ENCODE data around the gene QPCT. TPM values are rescaled to one million over a fixed set of nuclear protein-coding genes. Genes with fewer than 3 reads are reported as not detected.

Gene QPCT
- polyA plus RNA-seq, 1 of the 3 experiments (the other 2 are of a cell fraction), result 0.12 TPM

DNA sequence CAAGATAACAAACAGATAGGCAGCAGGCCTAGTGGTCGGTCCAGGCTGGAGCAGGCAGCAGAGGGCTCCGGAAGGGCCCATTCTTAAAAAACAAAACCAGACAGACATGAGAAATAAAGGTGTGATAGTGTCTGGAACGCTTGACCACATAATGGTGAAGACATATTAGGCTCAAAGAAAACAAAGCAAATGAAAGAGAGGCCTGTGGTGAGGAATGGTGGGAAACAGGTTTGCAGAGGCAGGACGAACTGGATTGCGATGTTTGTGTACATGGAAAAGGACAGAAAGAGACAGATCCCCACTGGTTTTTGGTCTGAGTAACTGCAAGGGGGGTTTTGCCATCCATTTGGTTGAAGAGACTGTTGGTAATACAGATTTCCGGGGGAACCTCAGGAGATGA is 19.9 kb downstream of the QPCT start:
- Histone ChIP-seq H3K36me3 (replicated peaks in 1 of 2; ENCODE audit: control insufficient read depth in 1 of 2, insufficient read depth in 2 of 2, low read length in 1 of 2) (no peaks in the 10 kb centered on the region), H3K4me3 (ENCODE audit: low read depth in 2 of 2, low read length in 1 of 2) (no peak overlapping the region), H3K9ac (no peak overlapping the region), H3K9me3 (no peaks in the 10 kb centered on the region), H3K4me1 (ENCODE audit: control insufficient read depth in 1 of 2, insufficient read depth in 2 of 2, low read depth in 1 of 2, low read length in 1 of 2) (peaks cover 0 to 20% of the 10 kb centered on the region in 2 experiments; a peak in 2 of 4 replicates), H3K27me3 (ENCODE audit: insufficient read depth) (no peaks in the 10 kb centered on the region), H2AFZ (ENCODE audit: low read depth) (no peak overlapping the region), H3K79me2 (ENCODE audit: insufficient read depth) (no peaks in the 10 kb centered on the region), H3K4me2 (no peak overlapping the region), H3K27ac (ENCODE audit: low read depth in 2 of 2, low read length in 1 of 2) (no peak overlapping the region), H4K20me1 (ENCODE audit: insufficient read depth) (no peaks in the 10 kb centered on the region), H3F3A (replicated peaks; ENCODE audit: insufficient read depth) (no peaks in the 10 kb centered on the region), H3K9me2 (no peaks in the 10 kb centered on the region)
- TF ChIP-seq SMC3 (IDR thresholded peaks at IDR 0.05; ENCODE audit: low read depth, low read length) (no peak), TEAD4 (IDR thresholded peaks at IDR 0.05; ENCODE audit: borderline replicate concordance, insufficient read depth) (no peak), YY1 (IDR thresholded peaks at IDR 0.05; ENCODE audit: low read depth) (no peak), RXRA (IDR thresholded peaks at IDR 0.05; ENCODE audit: borderline replicate concordance, low read depth) (no peak), FOSL2 (IDR thresholded peaks at IDR 0.05; ENCODE audit: borderline replicate concordance, low read depth) (no peak), MXI1 (IDR thresholded peaks at IDR 0.05; ENCODE audit: low read depth, low read length) (no peak), JUND (IDR thresholded peaks at IDR 0.05) (no peak), EP300 (IDR thresholded peaks at IDR 0.05; ENCODE audit: borderline replicate concordance in 1 of 2, low read depth in 1 of 2, low read length in 1 of 2) (no peak), FOXM1 (IDR thresholded peaks at IDR 0.05; ENCODE audit: low read depth) (no peak), GATA2 (CRISPR knock-in tag; IDR thresholded peaks at IDR 0.05) (no peak), EZH2phosphoT487 (IDR thresholded peaks at IDR 0.05; ENCODE audit: borderline replicate concordance, low read depth) (no peak), RAD21 (IDR thresholded peaks at IDR 0.05; ENCODE audit: low read length) (no peak), ELF1 (IDR thresholded peaks at IDR 0.05) (no peak), RCOR1 (IDR thresholded peaks at IDR 0.05; ENCODE audit: low read length) (no peak), GABPA (IDR thresholded peaks at IDR 0.05; ENCODE audit: low read depth) (no peak)
- TF ChIP-seq, protein P1, sequence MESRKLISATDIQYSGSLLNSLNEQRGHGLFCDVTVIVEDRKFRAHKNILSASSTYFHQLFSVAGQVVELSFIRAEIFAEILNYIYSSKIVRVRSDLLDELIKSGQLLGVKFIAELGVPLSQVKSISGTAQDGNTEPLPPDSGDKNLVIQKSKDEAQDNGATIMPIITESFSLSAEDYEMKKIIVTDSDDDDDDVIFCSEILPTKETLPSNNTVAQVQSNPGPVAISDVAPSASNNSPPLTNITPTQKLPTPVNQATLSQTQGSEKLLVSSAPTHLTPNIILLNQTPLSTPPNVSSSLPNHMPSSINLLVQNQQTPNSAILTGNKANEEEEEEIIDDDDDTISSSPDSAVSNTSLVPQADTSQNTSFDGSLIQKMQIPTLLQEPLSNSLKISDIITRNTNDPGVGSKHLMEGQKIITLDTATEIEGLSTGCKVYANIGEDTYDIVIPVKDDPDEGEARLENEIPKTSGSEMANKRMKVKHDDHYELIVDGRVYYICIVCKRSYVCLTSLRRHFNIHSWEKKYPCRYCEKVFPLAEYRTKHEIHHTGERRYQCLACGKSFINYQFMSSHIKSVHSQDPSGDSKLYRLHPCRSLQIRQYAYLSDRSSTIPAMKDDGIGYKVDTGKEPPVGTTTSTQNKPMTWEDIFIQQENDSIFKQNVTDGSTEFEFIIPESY (IDR thresholded peaks at IDR 0.05; ENCODE audit: borderline replicate concordance, low read depth), result no peak
- no peak for DNase-seq
- WGBS (ENCODE audit: low lambda C conversion rate), result 84% methylated on average over 6 of the region's 6 CpGs
- ChIA-PET POLR2A (no interaction called here), CTCF (no interaction called here)

DNA sequence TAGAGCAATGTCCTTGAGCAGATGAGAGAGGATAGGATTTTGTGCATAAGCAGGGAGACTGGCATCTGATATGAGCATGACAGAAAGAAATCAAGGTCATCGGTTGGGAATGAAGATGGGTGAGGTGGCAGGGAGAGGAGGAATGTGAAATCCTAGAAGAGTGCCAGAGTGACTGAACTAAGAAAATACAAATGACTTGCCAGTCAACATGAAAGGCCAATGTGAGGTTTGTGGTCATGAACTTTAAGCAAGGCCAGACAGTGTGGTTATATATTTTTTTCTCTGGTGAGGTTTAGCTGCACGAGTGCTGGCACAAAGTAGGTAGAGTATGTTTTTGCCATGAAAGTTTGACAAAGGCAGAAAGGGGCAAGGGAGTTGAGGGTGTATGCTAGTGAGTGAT is 21.2 kb downstream of the QPCT start:
- POLR2A ChIA-PET, result no interaction called here

More for the DNA sequence above, 21.2 kb downstream of the QPCT start:
- no peaks in the 10 kb centered on the region for H3K36me3 ChIP-seq (replicated peaks in 1 of 2; ENCODE audit: control insufficient read depth in 1 of 2, insufficient read depth in 2 of 2, low read length in 1 of 2)
- no peak overlapping the region for H2AFZ ChIP-seq (ENCODE audit: low read depth)
- no peaks in the 10 kb centered on the region for H4K20me1 ChIP-seq (ENCODE audit: insufficient read depth)
- no peaks in the 10 kb centered on the region for H3K79me2 ChIP-seq (ENCODE audit: insufficient read depth)
- no peak for DNase-seq
- TF ChIP-seq, protein P2, sequence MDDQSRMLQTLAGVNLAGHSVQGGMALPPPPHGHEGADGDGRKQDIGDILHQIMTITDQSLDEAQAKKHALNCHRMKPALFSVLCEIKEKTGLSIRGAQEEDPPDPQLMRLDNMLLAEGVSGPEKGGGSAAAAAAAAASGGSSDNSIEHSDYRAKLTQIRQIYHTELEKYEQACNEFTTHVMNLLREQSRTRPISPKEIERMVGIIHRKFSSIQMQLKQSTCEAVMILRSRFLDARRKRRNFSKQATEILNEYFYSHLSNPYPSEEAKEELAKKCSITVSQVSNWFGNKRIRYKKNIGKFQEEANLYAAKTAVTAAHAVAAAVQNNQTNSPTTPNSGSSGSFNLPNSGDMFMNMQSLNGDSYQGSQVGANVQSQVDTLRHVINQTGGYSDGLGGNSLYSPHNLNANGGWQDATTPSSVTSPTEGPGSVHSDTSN (IDR thresholded peaks at IDR 0.05), result peak; percentile 46; the same call in 1 of the 2 replicates
- TF ChIP-seq TCF12 (IDR thresholded peaks at IDR 0.05) (peak; percentile 7; the same call in 1 of the 2 replicates), NFIC (IDR thresholded peaks at IDR 0.05; ENCODE audit: borderline replicate concordance) (no peak)
- no peak overlapping the region for H3K27ac ChIP-seq (ENCODE audit: low read depth in 2 of 2, low read length in 1 of 2)
- H3K27me3 ChIP-seq (ENCODE audit: insufficient read depth), result no peaks in the 10 kb centered on the region
- CTCF ChIA-PET, result interaction anchor here (1.3 kb wide), 1 partner anchor 30 kb away, joined by 6 read pairs; no protein-coding TSS in a partner anchor
- H3F3A ChIP-seq (replicated peaks; ENCODE audit: insufficient read depth), result no peaks in the 10 kb centered on the region
- no peak overlapping the region for H3K9ac ChIP-seq
- no peaks in the 10 kb centered on the region for H3K9me2 ChIP-seq
- H3K4me1 ChIP-seq (ENCODE audit: control insufficient read depth in 1 of 2, insufficient read depth in 2 of 2, low read depth in 1 of 2, low read length in 1 of 2), result peaks cover 0 to 18% of the 10 kb centered on the region in 2 experiments; a peak in 2 of 4 replicates
- WGBS (ENCODE audit: low lambda C conversion rate), result 70% methylated on average over 2 of the region's 2 CpGs
- H3K4me2 ChIP-seq, result no peak overlapping the region
- no peaks in the 10 kb centered on the region for H3K9me3 ChIP-seq
- no peak overlapping the region for H3K4me3 ChIP-seq (ENCODE audit: low read depth in 2 of 2, low read length in 1 of 2)

Data from SK-N-SH (cell line).